Naive B cell (primary cell): Measurements from ENCODE around the gene MYH9. TPM values are rescaled to one million over a fixed set of nuclear protein-coding genes. Genes with fewer than 3 reads are reported as not detected.

ENCODE experiments used
- ATAC-seq, 2 donors: fragments of 150-1000 bp; cut with Tn5 transposase; 2 replicates each; pipeline ENCODE4 v1.10.0; 2021; ENCODE audit warnings: low read depth in 2 of 2, mild to moderate bottlenecking in 2 of 2, moderate library complexity in 2 of 2
- DNase-seq: peaks from one replicate; pipeline ENCODE4 v3.0.0; 2022
- H3K27ac Mint-ChIP-seq, 6 donors: one replicate each; pipeline ENCODE4 v1.8.0; 2020 to 2022; ENCODE audit warnings: mild to moderate bottlenecking in 6 of 6, mixed read lengths in 6 of 6, moderate library complexity in 5 of 6, inconsistent platforms in 2 of 6
- H3K27me3 Mint-ChIP-seq, 3 donors: one replicate each; pipeline ENCODE4 v1.8.0; 2021 to 2022; ENCODE audit warnings: mixed read lengths in 3 of 3, mild to moderate bottlenecking in 1 of 3
- H3K36me3 Mint-ChIP-seq, 2 donors: one replicate each; pipeline ENCODE4 v1.8.0; 2020 to 2022; ENCODE audit warnings: mixed read lengths in 2 of 2, inconsistent platforms in 1 of 2, mild to moderate bottlenecking in 1 of 2
- H3K4me1 Mint-ChIP-seq, 3 donors: one replicate each; pipeline ENCODE4 v1.8.0; 2020 to 2022; ENCODE audit warnings: mixed read lengths in 3 of 3, inconsistent platforms in 1 of 3, mild to moderate bottlenecking in 1 of 3, moderate library complexity in 1 of 3
- H3K4me3 Mint-ChIP-seq, 8 donors: one replicate each; pipeline ENCODE4 v1.8.0; 2020 to 2022; ENCODE audit warnings: mild to moderate bottlenecking in 8 of 8, mixed read lengths in 8 of 8, moderate library complexity in 8 of 8, inconsistent platforms in 2 of 8
- H3K9me3 Mint-ChIP-seq, 7 donors: one replicate each; pipeline ENCODE4 v1.8.0; 2020 to 2022; ENCODE audit warnings: mixed read lengths in 7 of 7, mild to moderate bottlenecking in 5 of 7, inconsistent platforms in 2 of 7, moderate library complexity in 1 of 7
- polyA plus RNA-seq, 6 donors: library from polyadenylated mRNA; unstranded; fragments of 300-500 nt; fragmentation: Illumina TruSeq; gene quantifications; one replicate each; pipeline ENCODE4 v1.2.3, GENCODE V29; 2021; ENCODE audit warnings: low read depth in 6 of 6

MYH9 gene
- polyA plus RNA-seq, 6 donors from 2014 or later: 17.3 to 255 (median 64.5) TPM

- no peak for DNase-seq
- Mint-ChIP-seq H3K36me3 (peaks cover 12 to 13% of the 10 kb centered on the region in 2 donors), H3K4me1 (peaks cover 0 to 12% (median 6%) of the 10 kb centered on the region in 3 donors), H3K9me3 (no peaks in the 10 kb centered on the region), H3K27ac (peak overlapping the region in 3 of 6 donors; percentile 27 to 78 (median 43)), H3K4me3 (no peak overlapping the region), H3K27me3 (no peaks in the 10 kb centered on the region)
- ATAC-seq: no peak
Measured at GRCh38 chr22:36321797-36322601, 65.8 kb downstream of the MYH9 start.

- DNase-seq (no peak), ATAC-seq (no peak)
- Mint-ChIP-seq H3K36me3 (peaks cover 6 to 13% of the 10 kb centered on the region in 2 donors), H3K4me1 (peaks cover 0 to 11% (median 0%) of the 10 kb centered on the region in 3 donors), H3K27me3 (no peaks in the 10 kb centered on the region), H3K4me3 (no peak overlapping the region), H3K27ac (peak overlapping the region in 3 of 6 donors; percentile 31 to 70 (median 53)), H3K9me3 (no peaks in the 10 kb centered on the region)
Measured at GRCh38 chr22:36320553-36320952, 67.2 kb downstream of the MYH9 start.

- peaks cover 0 to 10% (median 0%) of the 10 kb centered on the region in 3 donors for H3K4me1 Mint-ChIP-seq
- ATAC-seq (no peak), DNase-seq (no peak)
- H3K9me3 Mint-ChIP-seq: no peaks in the 10 kb centered on the region
- no peaks in the 10 kb centered on the region for H3K27me3 Mint-ChIP-seq
- no peak overlapping the region for H3K4me3 Mint-ChIP-seq
- peaks cover 6 to 18% of the 10 kb centered on the region in 2 donors for H3K36me3 Mint-ChIP-seq
- peak overlapping the region in 2 of 6 donors; percentile 42 to 53 for H3K27ac Mint-ChIP-seq
Measured at GRCh38 chr22:36319595-36320497, 67.9 kb downstream of the MYH9 start.

- Mint-ChIP-seq H3K4me1 (peaks cover 2 to 12% (median 7%) of the 10 kb centered on the region in 3 donors), H3K27me3 (no peaks in the 10 kb centered on the region), H3K36me3 (peaks cover 14 to 19% of the 10 kb centered on the region in 2 donors), H3K27ac (peak overlapping the region in 1 of 6 donors; percentile 60), H3K9me3 (no peaks in the 10 kb centered on the region), H3K4me3 (no peak overlapping the region)
- DNase-seq: no peak
- no peak for ATAC-seq
Measured at GRCh38 chr22:36318442-36318841, 69.3 kb downstream of the MYH9 start.

- no peak for DNase-seq
- Mint-ChIP-seq H3K9me3 (no peaks in the 10 kb centered on the region), H3K27ac (peak overlapping the region in 3 of 6 donors; percentile 11 to 59 (median 28)), H3K4me1 (peaks cover 2 to 7% (median 7%) of the 10 kb centered on the region in 3 donors), H3K36me3 (peaks cover 9 to 19% of the 10 kb centered on the region in 2 donors), H3K4me3 (no peak overlapping the region), H3K27me3 (no peaks in the 10 kb centered on the region)
- no peak for ATAC-seq
Measured at GRCh38 chr22:36317658-36318271, 70.0 kb downstream of the MYH9 start.

- Mint-ChIP-seq H3K4me1 (peaks cover 2 to 7% (median 5%) of the 10 kb centered on the region in 3 donors), H3K27ac (peak overlapping the region in 1 of 6 donors; percentile 86), H3K36me3 (peaks cover 7 to 16% of the 10 kb centered on the region in 2 donors), H3K27me3 (no peaks in the 10 kb centered on the region), H3K9me3 (no peaks in the 10 kb centered on the region), H3K4me3 (no peak overlapping the region)
- DNase-seq: no peak
- no peak for ATAC-seq
Measured at GRCh38 chr22:36316419-36316818, 71.3 kb downstream of the MYH9 start.

- Mint-ChIP-seq H3K36me3 (peaks cover 7 to 15% of the 10 kb centered on the region in 2 donors), H3K9me3 (no peaks in the 10 kb centered on the region), H3K27me3 (no peaks in the 10 kb centered on the region), H3K27ac (peak overlapping the region in 1 of 6 donors; percentile 47), H3K4me1 (peaks cover 2 to 7% (median 5%) of the 10 kb centered on the region in 3 donors), H3K4me3 (no peak overlapping the region)
- ATAC-seq (no peak), DNase-seq (no peak)
Measured at GRCh38 chr22:36315325-36315724, 72.4 kb downstream of the MYH9 start.

GRCh38 chr22:36311386-36312085 lies 76.2 kb downstream of the MYH9 start:
- Mint-ChIP-seq H3K36me3 (peaks cover 11 to 16% of the 10 kb centered on the region in 2 donors), H3K27me3 (no peaks in the 10 kb centered on the region), H3K27ac (peak overlapping the region in 3 of 6 donors; percentile 47 to 50 (median 49)), H3K4me1 (peaks cover 2 to 14% (median 5%) of the 10 kb centered on the region in 3 donors), H3K9me3 (no peaks in the 10 kb centered on the region), H3K4me3 (no peak overlapping the region)
- ATAC-seq: no peak
- DNase-seq: no peak

- Mint-ChIP-seq H3K4me1 (peaks cover 4 to 11% (median 6%) of the 10 kb centered on the region in 3 donors), H3K27me3 (no peaks in the 10 kb centered on the region), H3K4me3 (peak overlapping the region in 1 of 8 donors; percentile 11), H3K27ac (peak overlapping the region in 4 of 6 donors; percentile 26 to 82 (median 66)), H3K9me3 (no peaks in the 10 kb centered on the region), H3K36me3 (peaks cover 5 to 28% of the 10 kb centered on the region in 2 donors)
- DNase-seq: no peak
- no peak for ATAC-seq
Measured at GRCh38 chr22:36308880-36309279, 78.9 kb downstream of the MYH9 start.

GRCh38 chr22:36306227-36306626 lies 81.5 kb downstream of the MYH9 start:
- Mint-ChIP-seq H3K36me3 (peaks cover 12 to 24% of the 10 kb centered on the region in 2 donors), H3K9me3 (no peaks in the 10 kb centered on the region), H3K27ac (peak overlapping the region in 1 of 6 donors; percentile 44), H3K4me1 (peaks cover 3 to 12% (median 10%) of the 10 kb centered on the region in 3 donors), H3K4me3 (no peak overlapping the region), H3K27me3 (no peaks in the 10 kb centered on the region)
- no peak for ATAC-seq
- DNase-seq: no peak

GRCh38 chr22:36305813-36306212 lies 82.0 kb downstream of the MYH9 start:
- ATAC-seq (no peak), DNase-seq (no peak)
- Mint-ChIP-seq H3K27ac (no peak overlapping the region), H3K9me3 (no peaks in the 10 kb centered on the region), H3K4me3 (no peak overlapping the region), H3K36me3 (peaks cover 15 to 24% of the 10 kb centered on the region in 2 donors), H3K4me1 (peaks cover 3 to 13% (median 13%) of the 10 kb centered on the region in 3 donors), H3K27me3 (no peaks in the 10 kb centered on the region)

- no peaks in the 10 kb centered on the region for H3K27me3 Mint-ChIP-seq
- peaks cover 3 to 14% (median 13%) of the 10 kb centered on the region in 3 donors for H3K4me1 Mint-ChIP-seq
- ATAC-seq (no peak), DNase-seq (no peak)
- no peaks in the 10 kb centered on the region for H3K9me3 Mint-ChIP-seq
- H3K36me3 Mint-ChIP-seq: peaks cover 15 to 24% of the 10 kb centered on the region in 2 donors
- peak overlapping the region in 1 of 6 donors; percentile 79 for H3K27ac Mint-ChIP-seq
- H3K4me3 Mint-ChIP-seq: no peak overlapping the region
Measured at GRCh38 chr22:36304429-36304828, 83.3 kb downstream of the MYH9 start.
